GM12878 (cell line): Measurements from ENCODE around the gene SNAI3. TPM values are rescaled to one million over a fixed set of nuclear protein-coding genes. Genes with fewer than 3 reads are reported as not detected.

ENCODE experiments used
- JUNB ChIP-seq: IDR thresholded peaks from 2 replicates; pipeline ENCODE4 v1.6.1; 2016; ENCODE audit warnings: antibody characterized with exemption, mild to moderate bottlenecking
- MEF2B ChIP-seq: fragments of 450-650 bp; IDR thresholded peaks from 2 replicates; pipeline ENCODE4 v1.6.1; 2018; ENCODE audit warnings: mild to moderate bottlenecking, moderate library complexity; ENCODE audit not compliant: partially characterized antibody, poor library complexity, severe bottlenecking
- RELB ChIP-seq: fragments of 450-650 bp; IDR thresholded peaks from 2 replicates; pipeline ENCODE4 v1.6.1; 2017; ENCODE audit warnings: low read depth, mild to moderate bottlenecking, moderate library complexity
- SMARCA5 ChIP-seq: fragments of 450-650 bp; IDR thresholded peaks from 2 replicates; pipeline ENCODE4 v1.6.1; 2017; ENCODE audit warnings: mild to moderate bottlenecking
- TCF12 ChIP-seq: IDR thresholded peaks from 2 replicates; pipeline ENCODE4 v1.6.1; 2011; ENCODE audit warnings: low read depth, mild to moderate bottlenecking, low read length
- polyA plus RNA-seq, 11 experiments: library from polyadenylated mRNA; depleted of rRNA in 4 of 11; unstranded in 6 of 11; stranded (reverse) in 5 of 11; fragments of >200 nt; fragmentation: Nextera tagmentation in 4 of 11; fragmentation: Illumina TruSeq in 1 of 11; extraction: Ambion mirVana in 4 of 11; extraction: Trizol in 1 of 11; gene quantifications; 1 replicate in 1 of 11; 2 replicates in 10 of 11; pipeline versions ENCODE4 v1.2.1 to v1.2.3, GENCODE V29; 2011 to 2016; ENCODE audit warnings: inconsistent platforms in 2 of 11, missing spikeins in 2 of 11, low read depth in 1 of 11
- total RNA-seq, 4 experiments: library from RNA; depleted of rRNA in 3 of 4; stranded (reverse); fragments of >200 nt in 3 of 4; fragmentation: Illumina TruSeq in 1 of 4; extraction: Trizol in 1 of 4; gene quantifications; 2 replicates each; pipeline versions ENCODE4 v1.2.1 to v1.2.3, GENCODE V29; 2013 to 2021
- TF ChIP-seq, protein P1 (sequence below): IDR thresholded peaks from 2 replicates; pipeline ENCODE4 v1.6.1; 2011; ENCODE audit warnings: borderline replicate concordance, low read depth, mild to moderate bottlenecking, moderate library complexity, mixed read lengths, low read length; ENCODE audit not compliant: insufficient read depth; ENCODE audit errors: extremely low read length
- TF ChIP-seq, protein P2 (sequence below): IDR thresholded peaks from 2 replicates; pipeline ENCODE4 v1.6.1; 2011; ENCODE audit warnings: low read depth, mild to moderate bottlenecking, low read length, moderate library complexity, borderline replicate concordance; ENCODE audit errors: extremely low read depth

Gene SNAI3
- total and polyA plus RNA-seq, 10 of the 15 experiments (the other 5 are each of a cell fraction or from before 2014, with no cell fraction given) = 0.21 to 7.4 (median 3.0) TPM

GRCh38 chr16:88694221-88695087 lies 8.1 kb upstream of the SNAI3 start (continued):
- no peak for TF ChIP-seq RELB
- TF ChIP-seq, protein P1, sequence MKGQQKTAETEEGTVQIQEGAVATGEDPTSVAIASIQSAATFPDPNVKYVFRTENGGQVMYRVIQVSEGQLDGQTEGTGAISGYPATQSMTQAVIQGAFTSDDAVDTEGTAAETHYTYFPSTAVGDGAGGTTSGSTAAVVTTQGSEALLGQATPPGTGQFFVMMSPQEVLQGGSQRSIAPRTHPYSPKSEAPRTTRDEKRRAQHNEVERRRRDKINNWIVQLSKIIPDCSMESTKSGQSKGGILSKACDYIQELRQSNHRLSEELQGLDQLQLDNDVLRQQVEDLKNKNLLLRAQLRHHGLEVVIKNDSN = no peak
- TF ChIP-seq TCF12 = no peak
- TF ChIP-seq MEF2B = no peak
- TF ChIP-seq JUNB = no peak
- TF ChIP-seq, protein P2, sequence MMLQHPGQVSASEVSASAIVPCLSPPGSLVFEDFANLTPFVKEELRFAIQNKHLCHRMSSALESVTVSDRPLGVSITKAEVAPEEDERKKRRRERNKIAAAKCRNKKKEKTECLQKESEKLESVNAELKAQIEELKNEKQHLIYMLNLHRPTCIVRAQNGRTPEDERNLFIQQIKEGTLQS = no peak
- no peak for TF ChIP-seq SMARCA5
